DND-41 (cell line): Measurements from ENCODE around the gene CCSER2.

ENCODE experiments used
- ATAC-seq: fragments of 200-7000 bp; cut with Tn5 transposase; 3 replicates; pipeline ENCODE4 v1.9.1; 2021; ENCODE audit warnings: low read depth; ENCODE audit not compliant: insufficient read depth
- DNase-seq: peaks from one replicate; pipeline ENCODE4 v3.0.0-alpha.2; 2020
- H2AFZ ChIP-seq: 2 replicates; pipeline ENCODE4 v1.6.0; 2012; ENCODE audit warnings: low read depth, low read length
- H3K27ac ChIP-seq: 2 replicates; pipeline ENCODE4 v1.5.1; 2012; ENCODE audit warnings: low read length, inconsistent platforms
- H3K27me3 ChIP-seq: fragments of 200-600 bp; sonication (generic); 2 replicates; pipeline ENCODE4 v1.6.0; 2012; ENCODE audit warnings: low read length, mild to moderate bottlenecking, inconsistent platforms; ENCODE audit not compliant: insufficient read depth, poor library complexity
- H3K36me3 ChIP-seq: 2 replicates; pipeline ENCODE4 v1.5.1; 2012; ENCODE audit warnings: low read length, inconsistent platforms; ENCODE audit not compliant: insufficient read depth
- H3K4me1 ChIP-seq: 2 replicates; pipeline ENCODE4 v1.5.1; 2012; ENCODE audit warnings: mild to moderate bottlenecking, low read length; ENCODE audit not compliant: insufficient read depth
- H3K4me2 ChIP-seq: 2 replicates; pipeline ENCODE4 v1.6.0; 2012; ENCODE audit warnings: mild to moderate bottlenecking, moderate library complexity, low read length, inconsistent platforms; ENCODE audit not compliant: insufficient read depth
- H3K4me3 ChIP-seq, 2 experiments: fragments of 200-600 bp in 1 of 2; shearing (Covaris generic) in 1 of 2; 2 replicates each; pipeline ENCODE4 v1.5.1; 2012 to 2016; ENCODE audit warnings: inconsistent platforms in 2 of 2, low read length in 2 of 2, mild to moderate bottlenecking in 2 of 2, low read depth in 1 of 2, moderate library complexity in 1 of 2
- H3K79me2 ChIP-seq: 2 replicates; pipeline ENCODE4 v1.6.0; 2012; ENCODE audit warnings: low read length, inconsistent platforms; ENCODE audit not compliant: insufficient read depth
- H3K9ac ChIP-seq: 2 replicates; pipeline ENCODE4 v1.6.0; 2012; ENCODE audit warnings: low read depth, mild to moderate bottlenecking, inconsistent platforms, low read length, moderate library complexity
- H3K9me3 ChIP-seq: 2 replicates; pipeline ENCODE4 v1.5.1; 2012; ENCODE audit warnings: low read length, moderate library complexity, mild to moderate bottlenecking, inconsistent platforms; ENCODE audit not compliant: insufficient read depth, severe bottlenecking
- H4K20me1 ChIP-seq: 2 replicates; pipeline ENCODE4 v1.6.0; 2012; ENCODE audit warnings: low read length; ENCODE audit not compliant: insufficient read depth
- EZH2 ChIP-seq: IDR thresholded peaks from 3 replicates; pipeline ENCODE4 v1.6.1; 2012; ENCODE audit warnings: borderline replicate concordance, low read depth, mild to moderate bottlenecking, moderate library complexity, low read length, inconsistent platforms; ENCODE audit not compliant: severe bottlenecking
- TF ChIP-seq, protein P1 (sequence below): IDR thresholded peaks from 2 replicates; pipeline ENCODE4 v1.5.1; 2012; ENCODE audit warnings: borderline replicate concordance, low read length, moderate library complexity, mild to moderate bottlenecking; ENCODE audit not compliant: poor library complexity, severe bottlenecking; ENCODE audit errors: extremely low read depth

Gene CCSER2

GRCh38 chr10:84473136-84473535 lies 144.7 kb downstream of the CCSER2 start:
- Histone ChIP-seq H3K36me3 (peaks cover 28% of the 10 kb centered on the region), H3K4me2 (no peak overlapping the region), H3K9me3 (no peaks in the 10 kb centered on the region), H3K4me3 (no peak overlapping the region), H4K20me1 (no peaks in the 10 kb centered on the region), H3K27ac (no peak overlapping the region), H2AFZ (no peak overlapping the region), H3K79me2 (no peaks in the 10 kb centered on the region), H3K4me1 (no peaks in the 10 kb centered on the region), H3K27me3 (no peaks in the 10 kb centered on the region), H3K9ac (no peak overlapping the region)
- TF ChIP-seq, protein P1, sequence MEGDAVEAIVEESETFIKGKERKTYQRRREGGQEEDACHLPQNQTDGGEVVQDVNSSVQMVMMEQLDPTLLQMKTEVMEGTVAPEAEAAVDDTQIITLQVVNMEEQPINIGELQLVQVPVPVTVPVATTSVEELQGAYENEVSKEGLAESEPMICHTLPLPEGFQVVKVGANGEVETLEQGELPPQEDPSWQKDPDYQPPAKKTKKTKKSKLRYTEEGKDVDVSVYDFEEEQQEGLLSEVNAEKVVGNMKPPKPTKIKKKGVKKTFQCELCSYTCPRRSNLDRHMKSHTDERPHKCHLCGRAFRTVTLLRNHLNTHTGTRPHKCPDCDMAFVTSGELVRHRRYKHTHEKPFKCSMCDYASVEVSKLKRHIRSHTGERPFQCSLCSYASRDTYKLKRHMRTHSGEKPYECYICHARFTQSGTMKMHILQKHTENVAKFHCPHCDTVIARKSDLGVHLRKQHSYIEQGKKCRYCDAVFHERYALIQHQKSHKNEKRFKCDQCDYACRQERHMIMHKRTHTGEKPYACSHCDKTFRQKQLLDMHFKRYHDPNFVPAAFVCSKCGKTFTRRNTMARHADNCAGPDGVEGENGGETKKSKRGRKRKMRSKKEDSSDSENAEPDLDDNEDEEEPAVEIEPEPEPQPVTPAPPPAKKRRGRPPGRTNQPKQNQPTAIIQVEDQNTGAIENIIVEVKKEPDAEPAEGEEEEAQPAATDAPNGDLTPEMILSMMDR, result no peak
- TF ChIP-seq EZH2, result no peak
- DNase-seq, result no peak
- no peak for ATAC-seq

DNA sequence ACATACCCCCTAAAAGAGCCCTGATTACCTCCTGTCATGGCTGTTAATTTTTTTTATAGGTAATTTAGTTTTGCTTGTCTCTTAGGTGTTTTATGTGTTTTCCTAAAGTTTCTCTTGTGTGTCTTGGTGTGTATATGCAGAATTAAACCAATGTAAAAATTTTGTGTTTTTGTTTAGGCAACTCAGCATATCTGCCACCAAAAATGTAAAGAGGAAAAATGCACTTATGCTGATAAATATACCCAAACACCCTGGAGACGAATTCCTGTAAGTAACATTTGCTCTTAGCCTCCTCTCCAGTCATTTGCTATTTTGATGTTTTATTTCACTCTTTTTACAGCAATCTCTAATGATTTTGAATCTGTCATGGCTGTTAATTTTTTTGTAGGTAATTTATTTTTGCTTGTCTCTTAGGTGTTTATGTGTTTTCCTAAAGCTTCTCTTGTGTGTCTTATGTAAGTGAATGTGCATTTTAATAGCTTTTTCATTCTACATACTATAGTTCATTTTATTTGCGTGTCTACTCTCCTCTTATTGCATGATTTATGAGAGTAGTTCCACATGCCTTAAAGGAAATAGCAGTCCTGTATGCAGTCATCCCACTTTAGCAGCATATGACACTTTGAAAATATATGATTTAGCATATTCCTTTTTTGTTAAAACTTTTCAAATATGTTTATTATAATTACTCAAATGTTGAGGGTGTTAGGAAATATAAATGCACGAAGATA lies 149.2 kb downstream of the CCSER2 start:
- H3K9me3 ChIP-seq, result no peaks in the 10 kb centered on the region
- H3K4me3 ChIP-seq, result no peak overlapping the region
- no peaks in the 10 kb centered on the region for H4K20me1 ChIP-seq
- ATAC-seq (no peak), DNase-seq (no peak)
- TF ChIP-seq EZH2, result no peak
- TF ChIP-seq, protein P1, result no peak
- no peak overlapping the region for H3K4me2 ChIP-seq
- H3K36me3 ChIP-seq, result peaks cover 38% of the 10 kb centered on the region
- H3K4me1 ChIP-seq, result 0 out of 2 replicates have a peak, but pooled peaks cover 2% of the 10 kb centered on the region
- H3K79me2 ChIP-seq, result no peaks in the 10 kb centered on the region
- H3K27me3 ChIP-seq, result no peaks in the 10 kb centered on the region
- no peak overlapping the region for H3K27ac ChIP-seq
- H3K9ac ChIP-seq, result no peak overlapping the region
- H2AFZ ChIP-seq, result no peak overlapping the region

- ATAC-seq, result no peak
- Histone ChIP-seq H3K9me3 (no peaks in the 10 kb centered on the region), H2AFZ (no peak overlapping the region)
Observed at GRCh38 chr10:84478151-84478550, 149.8 kb downstream of the CCSER2 start.

More at GRCh38 chr10:84478151-84478550, 149.8 kb downstream of the CCSER2 start:
- H3K4me2 ChIP-seq, result no peak overlapping the region
- H3K4me1 ChIP-seq, result 0 out of 2 replicates have a peak, but pooled peaks cover 2% of the 10 kb centered on the region
- no peaks in the 10 kb centered on the region for H4K20me1 ChIP-seq
- no peaks in the 10 kb centered on the region for H3K27me3 ChIP-seq
- H3K9ac ChIP-seq, result no peak overlapping the region
- H3K4me3 ChIP-seq, result no peak overlapping the region
- H3K36me3 ChIP-seq, result peaks cover 42% of the 10 kb centered on the region
- no peak for DNase-seq
- no peaks in the 10 kb centered on the region for H3K79me2 ChIP-seq
- H3K27ac ChIP-seq, result no peak overlapping the region
- TF ChIP-seq EZH2, result no peak
- TF ChIP-seq, protein P1, result no peak
